Keratinocyte (primary cell): ENCODE measurements around the gene PTPRN2. TPM values are rescaled to one million over a fixed set of nuclear protein-coding genes. Genes with fewer than 3 reads are reported as not detected.

Source experiments
- DNase-seq: peaks from one replicate; pipeline ENCODE4 v3.0.0-alpha.2; 2011; ENCODE audit warnings: low read depth, missing footprints, low spot score
- FAIRE-seq: peaks from 2 replicates; lab custom pipeline; 2011; peaks lifted over from hg19 to GRCh38; lab: Jason Lieb, UNC
- H2AFZ ChIP-seq: 2 replicates; pipeline ENCODE4 v1.6.0; 2012; ENCODE audit warnings: low read length, control low read depth, inconsistent platforms; ENCODE audit not compliant: control insufficient read depth
- H3K27ac ChIP-seq: 2 replicates; pipeline ENCODE4 v1.5.1; 2011; ENCODE audit warnings: low read length; ENCODE audit not compliant: control insufficient read depth, insufficient read depth
- H3K27me3 ChIP-seq: 3 replicates; pipeline ENCODE4 v1.6.0; 2011; ENCODE audit warnings: low read length; ENCODE audit not compliant: control insufficient read depth, insufficient read depth; ENCODE audit errors: extremely low read depth
- H3K36me3 ChIP-seq, 2 experiments: 2 replicates in 1 of 2; 3 replicates in 1 of 2; pipeline ENCODE4 v1.5.1; 2011; ENCODE audit warnings: low read length in 2 of 2, mild to moderate bottlenecking in 1 of 2; ENCODE audit not compliant: control insufficient read depth in 2 of 2, insufficient read depth in 2 of 2; ENCODE audit errors: extremely low read depth in 1 of 2
- H3K4me1 ChIP-seq: 3 replicates; pipeline ENCODE4 v1.5.1; 2011; ENCODE audit warnings: low read length; ENCODE audit not compliant: control insufficient read depth, insufficient read depth; ENCODE audit errors: extremely low read depth
- H3K4me2 ChIP-seq: 3 replicates; pipeline ENCODE4 v1.6.0; 2011; ENCODE audit warnings: low read depth, low read length; ENCODE audit not compliant: control insufficient read depth, insufficient read depth; ENCODE audit errors: extremely low read depth
- H3K4me3 ChIP-seq, 3 experiments: fragments of 200-600 bp in 1 of 3; sonication (generic) in 1 of 3; 2 replicates in 2 of 3; 3 replicates in 1 of 3; pipeline ENCODE4 v1.5.1; 2011 to 2016; ENCODE audit warnings: low read length in 3 of 3, mild to moderate bottlenecking in 3 of 3, control low read depth in 2 of 3, inconsistent platforms in 1 of 3, low read depth in 1 of 3, mixed read lengths in 1 of 3, mixed run types in 1 of 3, moderate library complexity in 1 of 3; ENCODE audit not compliant: control insufficient read depth in 2 of 3, insufficient read depth in 2 of 3; ENCODE audit errors: extremely low read depth in 1 of 3
- H3K79me2 ChIP-seq: 2 replicates; pipeline ENCODE4 v1.6.0; 2012; ENCODE audit warnings: low read length; ENCODE audit not compliant: control insufficient read depth, insufficient read depth
- H3K9ac ChIP-seq: 3 replicates; pipeline ENCODE4 v1.6.0; 2011; ENCODE audit warnings: low read length; ENCODE audit not compliant: control insufficient read depth, insufficient read depth; ENCODE audit errors: extremely low read depth
- H3K9me1 ChIP-seq: 3 replicates; pipeline ENCODE4 v1.6.0; 2011; ENCODE audit warnings: low read length; ENCODE audit not compliant: control insufficient read depth, insufficient read depth; ENCODE audit errors: extremely low read depth
- H3K9me3 ChIP-seq: 2 replicates; pipeline ENCODE4 v1.5.1; 2012; ENCODE audit warnings: low read depth, low read length; ENCODE audit not compliant: control insufficient read depth
- H4K20me1 ChIP-seq: 3 replicates; pipeline ENCODE4 v1.6.0; 2011; ENCODE audit warnings: low read length; ENCODE audit not compliant: control insufficient read depth, insufficient read depth; ENCODE audit errors: extremely low read depth
- CTCF ChIP-seq, 3 experiments: IDR thresholded peaks in 1 of 3; conservative IDR thresholded peaks in 1 of 3; optimal IDR thresholded peaks in 1 of 3; 2 replicates in 2 of 3; 3 replicates in 1 of 3; pipeline versions ENCODE3 to v1.5.1; 2011; ENCODE audit warnings: low read length in 3 of 3, mild to moderate bottlenecking in 3 of 3, moderate library complexity in 2 of 3, control low read depth in 1 of 3, inconsistent platforms in 1 of 3; ENCODE audit not compliant: insufficient read depth in 2 of 3; ENCODE audit errors: extremely low read depth in 1 of 3
- EZH2 ChIP-seq: IDR thresholded peaks from one replicate; pipeline ENCODE4 v1.6.1; 2012; ENCODE audit warnings: inconsistent platforms, mild to moderate bottlenecking, low read length, moderate library complexity
- dilution Hi-C: fragments of 300-500 bp; cut with MboI; formaldehyde crosslinking; loops from one replicate; pipeline ENCODE4 v1.7.0; 2020; ENCODE audit warnings: low sequenced_read_pairs; ENCODE audit not compliant: extremely low pct_ligation_motif_present
- polyA plus RNA-seq, 5 experiments: library from polyadenylated mRNA; depleted of rRNA in 3 of 5; stranded (reverse) in 3 of 5; stranded (forward) in 1 of 5; unstranded in 1 of 5; fragments of >200 nt; gene quantifications; 1 replicate in 1 of 5; 2 replicates in 3 of 5; 3 replicates in 1 of 5; pipeline versions ENCODE4 v1.2.1 to v1.2.3, GENCODE V29; 2011 to 2012; ENCODE audit warnings: missing spikeins in 2 of 5, low read depth in 1 of 5, low replicate concordance in 1 of 5

Gene PTPRN2
- polyA plus RNA-seq, 1 donor (not counting 4 experiments of a cell fraction or from before 2014, with no cell fraction given), result not detected

DNA sequence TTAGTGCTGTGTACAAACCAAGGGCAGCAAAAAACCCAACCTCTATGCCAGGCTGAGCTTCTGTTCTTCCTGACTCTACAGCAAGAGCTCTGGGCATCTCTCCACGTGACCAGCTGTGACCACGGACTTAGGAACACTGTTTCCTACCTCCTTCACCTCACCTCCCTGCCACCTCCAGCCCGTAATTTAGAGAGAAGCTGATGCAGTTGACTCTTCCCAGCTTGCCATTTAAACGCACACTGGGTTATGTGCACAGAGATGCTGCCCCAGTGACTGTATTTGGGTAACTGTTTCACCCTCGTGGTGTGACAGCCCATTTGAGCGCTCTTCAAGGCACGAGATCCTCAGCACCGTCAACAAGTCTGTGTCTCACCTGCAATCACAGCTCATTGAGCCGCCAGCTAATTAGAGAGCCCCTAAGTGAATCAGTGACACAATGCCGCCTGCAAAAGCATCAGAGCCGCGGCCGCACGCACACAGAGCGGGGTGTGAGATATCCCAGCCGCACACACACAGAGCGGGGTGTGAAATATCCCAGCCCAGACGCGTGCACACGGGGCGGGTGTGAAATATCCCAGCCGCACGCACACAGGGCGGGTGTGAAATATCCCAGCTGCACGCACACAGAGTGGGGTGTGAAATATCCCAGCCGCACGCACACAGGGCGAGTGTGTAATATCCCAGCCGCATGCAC is 319.7 kb downstream of the PTPRN2 start:
- no peak for DNase-seq
- H3K27ac ChIP-seq, result no peak overlapping the region
- H2AFZ ChIP-seq, result no peak overlapping the region
- peaks cover 21% of the 10 kb centered on the region for H3K9me3 ChIP-seq
- no peaks in the 10 kb centered on the region for H3K9me1 ChIP-seq
- dilution Hi-C loops, result no loop called here
- H3K4me2 ChIP-seq, result no peak overlapping the region
- H3K27me3 ChIP-seq, result no peaks in the 10 kb centered on the region
- no peak for TF ChIP-seq CTCF (optimal IDR thresholded peaks at IDR 0.05 in 1 of 3, IDR thresholded peaks at IDR 0.05 in 1 of 3, conservative IDR thresholded peaks at IDR 0.05 in 1 of 3; ENCODE audit: extremely low read depth in 1 of 3, insufficient read depth in 2 of 3, low read length in 3 of 3)
- no peak for TF ChIP-seq EZH2
- no peaks in the 10 kb centered on the region for H3K36me3 ChIP-seq
- H3K4me3 ChIP-seq, result no peak overlapping the region
- FAIRE-seq, result no peak
- H3K79me2 ChIP-seq, result no peaks in the 10 kb centered on the region
- no peaks in the 10 kb centered on the region for H3K4me1 ChIP-seq
- no peaks in the 10 kb centered on the region for H4K20me1 ChIP-seq
- no peak overlapping the region for H3K9ac ChIP-seq

DNA sequence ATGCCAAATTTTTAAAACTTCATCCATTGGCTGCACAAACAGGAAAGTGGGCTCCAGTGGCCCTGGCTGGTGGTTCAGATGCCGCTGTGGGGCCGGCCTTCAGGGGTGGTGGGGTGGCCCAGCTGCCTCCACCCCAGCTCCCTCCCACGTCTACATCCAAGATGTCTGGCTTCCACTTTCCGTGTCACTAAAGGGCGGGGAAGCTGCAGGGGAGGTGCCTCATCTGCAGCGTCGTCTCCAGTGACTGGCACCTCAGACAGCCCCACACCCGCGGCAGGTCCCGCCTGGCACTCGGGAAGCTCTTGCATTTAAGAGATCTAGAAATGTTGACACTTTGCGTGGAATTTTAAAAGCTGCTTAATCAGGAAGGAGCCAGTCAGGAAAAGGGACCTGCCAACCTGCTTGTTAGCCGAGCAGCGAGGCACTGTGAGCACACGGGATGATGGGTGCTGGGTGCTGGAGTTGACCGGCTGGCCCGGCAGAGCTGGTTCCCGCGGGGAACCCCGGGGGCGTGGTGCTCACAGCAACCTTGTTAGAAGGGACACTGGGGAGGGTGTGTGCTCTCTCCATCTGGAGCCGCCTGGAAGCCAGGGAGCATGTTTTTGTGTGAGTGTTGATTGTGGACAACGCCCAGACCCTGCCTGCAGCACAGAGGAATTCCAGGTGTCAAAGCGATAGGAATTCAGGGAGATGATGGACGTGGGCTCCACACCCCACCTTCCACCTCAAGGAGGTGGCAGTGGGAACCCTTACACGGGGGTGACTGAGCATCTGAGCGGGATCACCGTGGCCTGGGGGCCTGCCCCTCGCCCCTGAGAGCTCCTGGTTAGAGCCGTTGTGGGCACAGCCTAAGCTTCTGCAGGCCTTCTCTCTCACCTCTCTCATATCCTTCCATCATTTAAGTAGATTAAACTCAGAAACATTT is 320.5 kb downstream of the PTPRN2 start:
- H3K27me3 ChIP-seq, result no peaks in the 10 kb centered on the region
- no peaks in the 10 kb centered on the region for H3K36me3 ChIP-seq
- H3K4me1 ChIP-seq, result no peaks in the 10 kb centered on the region
- no peak overlapping the region for H3K27ac ChIP-seq
- no peaks in the 10 kb centered on the region for H4K20me1 ChIP-seq
- peaks cover 28% of the 10 kb centered on the region for H3K9me3 ChIP-seq
- H3K9me1 ChIP-seq, result no peaks in the 10 kb centered on the region
- no peaks in the 10 kb centered on the region for H3K79me2 ChIP-seq
- H3K9ac ChIP-seq, result no peak overlapping the region
- no peak overlapping the region for H3K4me3 ChIP-seq
- dilution Hi-C loops, result no loop called here
- FAIRE-seq, result no peak
- no peak overlapping the region for H3K4me2 ChIP-seq
- TF ChIP-seq CTCF (optimal IDR thresholded peaks at IDR 0.05 in 1 of 3, IDR thresholded peaks at IDR 0.05 in 1 of 3, conservative IDR thresholded peaks at IDR 0.05 in 1 of 3; ENCODE audit: extremely low read depth in 1 of 3, insufficient read depth in 2 of 3, low read length in 3 of 3), result no peak
- no peak for TF ChIP-seq EZH2
- no peak for DNase-seq
- H2AFZ ChIP-seq, result no peak overlapping the region
